B cell (primary cell): ENCODE measurements around the gene TBC1D3B. TPM values are rescaled to one million over a fixed set of nuclear protein-coding genes. Genes with fewer than 3 reads are reported as not detected.
"Not testable (repeated sequence)": the region's sequence is repeated elsewhere in the genome, so short reads cannot be mapped to it uniquely, and the experiment has no call there.

Experiments used
- ATAC-seq: fragments of 200-7000 bp; cut with Tn5 transposase; one replicate; pipeline ENCODE4 v1.10.0; 2021; ENCODE audit warnings: low read depth, mild to moderate bottlenecking, moderate number of reproducible peaks, moderate library complexity
- CTCF ChIA-PET: fragments of 350-600 bp; sonication (Branson Sonifier 250); formaldehyde crosslinking; loops from one replicate; lab custom pipeline; 2021; ENCODE audit warnings: antibody characterized with exemption, inconsistent platforms; lab: Charles Lee
- POLR2A ChIA-PET: fragments of 350-600 bp; sonication (Branson Sonifier 250); formaldehyde crosslinking; loops from one replicate; lab custom pipeline; 2021; ENCODE audit warnings: antibody characterized with exemption; lab: Charles Lee
- DNase-seq: peaks from one replicate; pipeline ENCODE4 v3.0.0; 2013
- H2AFZ ChIP-seq: 2 replicates; pipeline ENCODE4 v1.6.1; 2012; ENCODE audit warnings: mild to moderate bottlenecking, low read depth, low read length; ENCODE audit not compliant: insufficient read depth, poor library complexity, severe bottlenecking
- H3K27ac ChIP-seq, 2 donors: 1 replicate in 1 of 2; 2 replicates in 1 of 2; pipeline ENCODE4 v1.5.1; 2012 to 2013; ENCODE audit warnings: low read length in 2 of 2, mild to moderate bottlenecking in 2 of 2, moderate library complexity in 1 of 2
- H3K27me3 ChIP-seq, 4 experiments: fragments of 200-600 bp in 1 of 4; sonication (generic) in 1 of 4; replicated peaks in 1 of 4; 1 replicate in 2 of 4; 2 replicates in 2 of 4; pipeline versions ENCODE4 v1.6.1 to v1.7.0; 2013 to 2016; ENCODE audit warnings: low read length in 3 of 4, mild to moderate bottlenecking in 2 of 4, mixed read lengths in 1 of 4, moderate library complexity in 1 of 4; ENCODE audit not compliant: insufficient read depth in 4 of 4, control insufficient read depth in 3 of 4; ENCODE audit errors: control extremely low read depth in 1 of 4
- H3K36me3 ChIP-seq, 2 experiments: replicated peaks in 1 of 2; 1 replicate in 1 of 2; 2 replicates in 1 of 2; pipeline versions ENCODE4 v1.6.1 to v1.7.1; 2013; ENCODE audit warnings: low read length in 1 of 2; ENCODE audit not compliant: insufficient read depth in 2 of 2, control insufficient read depth in 1 of 2; ENCODE audit errors: control extremely low read depth in 1 of 2, extremely low read depth in 1 of 2
- H3K4me1 ChIP-seq, 2 donors: fragments of 200-600 bp in 1 of 2; sonication (generic) in 1 of 2; 1 replicate in 1 of 2; 2 replicates in 1 of 2; pipeline versions ENCODE4 v1.5.1 to v1.6.1; 2013 to 2017; ENCODE audit warnings: low read length in 2 of 2; ENCODE audit not compliant: control insufficient read depth in 2 of 2, insufficient read depth in 2 of 2
- H3K4me2 ChIP-seq: replicated peaks from 2 replicates; pipeline ENCODE3; 2012; ENCODE audit warnings: mild to moderate bottlenecking, low read depth, low read length; ENCODE audit not compliant: poor library complexity, severe bottlenecking
- H3K4me3 ChIP-seq, 5 experiments: fragments of 200-600 bp in 1 of 5; sonication (generic) in 1 of 5; 1 replicate in 3 of 5; 2 replicates in 2 of 5; pipeline versions ENCODE4 v1.5.1 to v1.7.0; 2011 to 2016; ENCODE audit warnings: low read length in 4 of 5, mild to moderate bottlenecking in 4 of 5, low read depth in 2 of 5, control low read depth in 1 of 5, moderate library complexity in 1 of 5; ENCODE audit not compliant: insufficient read depth in 1 of 5; ENCODE audit errors: control extremely low read depth in 1 of 5, extremely low read depth in 1 of 5
- H3K79me2 ChIP-seq: fragments of 200-600 bp; sonication (generic); one replicate; pipeline ENCODE4 v1.6.0; 2016; ENCODE audit warnings: low read length; ENCODE audit not compliant: control insufficient read depth, insufficient read depth
- H3K9ac ChIP-seq: fragments of 200-600 bp; sonication (generic); 2 replicates; pipeline ENCODE4 v1.6.1; 2017; ENCODE audit warnings: mild to moderate bottlenecking, low read length, moderate library complexity
- H3K9me3 ChIP-seq, 3 donors: one replicate each; pipeline versions ENCODE4 v1.6.1 to v1.7.1; 2013; ENCODE audit warnings: low read length in 2 of 3; ENCODE audit not compliant: control insufficient read depth in 2 of 3, insufficient read depth in 1 of 3; ENCODE audit errors: control extremely low read depth in 1 of 3
- H4K20me1 ChIP-seq: 2 replicates; pipeline ENCODE4 v1.6.0; 2012; ENCODE audit warnings: mild to moderate bottlenecking, low read length; ENCODE audit not compliant: insufficient read depth, control insufficient read depth, poor library complexity, severe bottlenecking
- H3K27ac Mint-ChIP-seq: one replicate; pipeline ENCODE4 v1.8.0; 2021; ENCODE audit warnings: mixed read lengths
- H3K27me3 Mint-ChIP-seq: one replicate; pipeline ENCODE4 v1.8.0; 2021; ENCODE audit warnings: mixed read lengths
- H3K4me1 Mint-ChIP-seq: one replicate; pipeline ENCODE4 v1.8.0; 2021; ENCODE audit warnings: mixed read lengths
- H3K4me3 Mint-ChIP-seq: one replicate; pipeline ENCODE4 v1.8.0; 2021; ENCODE audit warnings: mixed read lengths
- H3K9me3 Mint-ChIP-seq: one replicate; pipeline ENCODE4 v1.8.0; 2022; ENCODE audit warnings: mixed read lengths; ENCODE audit not compliant: insufficient read depth
- EZH2 ChIP-seq: IDR thresholded peaks from 2 replicates; pipeline ENCODE4 v1.6.1; 2012; ENCODE audit warnings: borderline replicate concordance, low read depth, mild to moderate bottlenecking, moderate library complexity, low read length; ENCODE audit not compliant: insufficient read depth, poor library complexity, severe bottlenecking
- WGBS: methylation state at CpG from one replicate; pipeline ENCODE4 v1.1.5; 2013; ENCODE audit warnings: missing lambda C conversion rate; ENCODE audit not compliant: insufficient coverage; 5-methylcytosine and 5-hydroxymethylcytosine counted together
- intact Hi-C: fragments of 100-400 bp; cut with micrococcal nuclease; formaldehyde crosslinking; loops from one replicate; pipeline ENCODE4 v1.10.0; 2022
- polyA plus RNA-seq: library from polyadenylated mRNA; depleted of rRNA; stranded (reverse); fragments of >200 nt; gene quantifications from 2 replicates; pipeline ENCODE4 v1.2.3, GENCODE V29; 2012
- total RNA-seq, 2 donors: library from RNA; stranded (reverse); fragments of 120-200 nt in 1 of 2; gene quantifications; 1 replicate in 1 of 2; 2 replicates in 1 of 2; pipeline versions ENCODE4 v1.2.3 to v1.2.4, GENCODE V29; 2013 to 2022
- TF ChIP-seq, protein P1 (sequence below): fragments of 200-600 bp; IDR thresholded peaks from one replicate; pipeline ENCODE4 v1.8.0; 2022; ENCODE audit warnings: antibody characterized with exemption, mild to moderate bottlenecking

TBC1D3B gene
- total and polyA plus RNA-seq, 2 donors (not counting 1 experiment from before 2014, with no cell fraction given): 3.2 to 17.3 TPM

DNA sequence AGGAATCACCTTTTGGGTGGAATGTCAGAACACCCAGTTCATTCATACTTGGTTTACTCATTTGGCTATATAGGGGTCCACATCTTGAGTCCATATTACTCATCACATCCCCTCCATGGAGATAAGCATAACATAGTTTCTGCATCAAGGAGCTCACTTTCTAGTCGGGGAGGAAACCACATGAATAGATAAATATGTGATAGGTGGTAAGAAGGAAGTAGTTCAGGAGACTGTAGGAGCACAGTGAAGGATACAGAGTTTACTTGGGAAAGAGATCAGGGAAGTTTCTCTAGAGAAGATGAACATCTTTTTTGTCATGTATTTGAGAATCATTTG, 30.0 kb upstream of the TBC1D3B start:
- peaks cover 21% of the 10 kb centered on the region for H3K27me3 Mint-ChIP-seq
- H3K4me2 ChIP-seq, ATAC-seq: not testable (repeated sequence)

DNA sequence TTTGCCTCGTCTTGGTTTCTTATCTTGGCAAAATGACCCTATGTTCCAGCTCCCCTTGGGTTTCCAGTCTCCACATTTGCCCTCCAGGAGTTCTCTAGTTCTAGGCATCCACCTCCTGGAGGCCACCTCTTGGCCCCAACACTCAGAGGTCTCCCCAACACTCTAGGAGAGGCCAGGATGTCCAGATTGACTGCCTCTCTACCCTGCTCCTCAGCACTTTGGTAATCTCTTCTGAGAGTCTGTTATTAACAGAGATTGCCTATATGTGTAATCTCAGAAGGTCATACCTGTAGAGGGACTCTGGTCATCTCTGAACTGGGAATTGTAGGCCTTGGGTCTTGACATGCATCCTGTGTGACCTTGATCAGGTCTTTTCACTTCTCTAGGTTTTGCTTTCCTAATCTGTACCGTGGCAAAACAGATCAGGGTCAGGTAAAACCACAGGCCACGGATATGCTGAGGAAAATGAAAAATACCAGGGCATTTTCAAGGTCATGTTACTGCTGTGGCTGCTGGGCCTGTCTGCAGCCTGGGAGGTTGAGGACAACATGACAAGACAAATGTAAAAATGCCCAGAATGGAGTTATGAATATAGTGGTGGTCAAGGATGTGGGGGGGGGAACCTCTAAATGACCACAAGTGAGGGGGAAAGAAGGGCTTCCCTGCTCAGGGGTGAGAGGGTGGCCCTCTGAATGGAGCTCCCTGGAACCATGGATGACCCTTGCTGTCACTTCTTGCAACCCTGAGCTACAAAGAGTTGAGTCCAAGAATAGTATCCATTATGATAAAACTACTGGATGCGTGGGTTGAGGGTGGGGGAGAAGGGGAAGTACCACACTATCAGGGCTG, 29.4 kb upstream of the TBC1D3B start:
- Mint-ChIP-seq H3K4me1 (peaks cover 48% of the 10 kb centered on the region), H3K27ac (no peak overlapping the region), H3K27me3 (peaks cover 21% of the 10 kb centered on the region), H3K9me3 (no peaks in the 10 kb centered on the region), H3K4me3 (no peak overlapping the region)
- Histone ChIP-seq H3K4me3 (no peak overlapping the region), H3K9me3 (peaks cover 0 to 3% (median 0%) of the 10 kb centered on the region in 3 donors), H2AFZ (no peak overlapping the region), H3K4me1 (peaks cover 63 to 65% of the 10 kb centered on the region in 2 donors), H3K9ac (no peak overlapping the region), H3K36me3 (no peaks in the 10 kb centered on the region), H3K27ac (no peak overlapping the region), H3K27me3 (peaks cover 0 to 44% (median 0%) of the 10 kb centered on the region in 4 experiments), H3K4me2 (no peak overlapping the region), H3K79me2 (no peaks in the 10 kb centered on the region), H4K20me1 (no peaks in the 10 kb centered on the region)
- DNase-seq: no peak
- no peak for ATAC-seq
- ChIA-PET CTCF (no interaction called here), POLR2A (no interaction called here)
- TF ChIP-seq, protein P1, sequence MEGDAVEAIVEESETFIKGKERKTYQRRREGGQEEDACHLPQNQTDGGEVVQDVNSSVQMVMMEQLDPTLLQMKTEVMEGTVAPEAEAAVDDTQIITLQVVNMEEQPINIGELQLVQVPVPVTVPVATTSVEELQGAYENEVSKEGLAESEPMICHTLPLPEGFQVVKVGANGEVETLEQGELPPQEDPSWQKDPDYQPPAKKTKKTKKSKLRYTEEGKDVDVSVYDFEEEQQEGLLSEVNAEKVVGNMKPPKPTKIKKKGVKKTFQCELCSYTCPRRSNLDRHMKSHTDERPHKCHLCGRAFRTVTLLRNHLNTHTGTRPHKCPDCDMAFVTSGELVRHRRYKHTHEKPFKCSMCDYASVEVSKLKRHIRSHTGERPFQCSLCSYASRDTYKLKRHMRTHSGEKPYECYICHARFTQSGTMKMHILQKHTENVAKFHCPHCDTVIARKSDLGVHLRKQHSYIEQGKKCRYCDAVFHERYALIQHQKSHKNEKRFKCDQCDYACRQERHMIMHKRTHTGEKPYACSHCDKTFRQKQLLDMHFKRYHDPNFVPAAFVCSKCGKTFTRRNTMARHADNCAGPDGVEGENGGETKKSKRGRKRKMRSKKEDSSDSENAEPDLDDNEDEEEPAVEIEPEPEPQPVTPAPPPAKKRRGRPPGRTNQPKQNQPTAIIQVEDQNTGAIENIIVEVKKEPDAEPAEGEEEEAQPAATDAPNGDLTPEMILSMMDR: no peak
- TF ChIP-seq EZH2: no peak
- WGBS: 100% methylated on average over 1 of the region's 4 CpGs
- intact Hi-C loops: no loop called here

More for the DNA sequence above, 30.0 kb upstream of the TBC1D3B start:
- CTCF ChIA-PET, H3K9ac ChIP-seq, H3K27ac ChIP-seq, H2AFZ ChIP-seq, POLR2A ChIA-PET, H3K4me3 ChIP-seq, H3K27ac Mint-ChIP-seq, H4K20me1 ChIP-seq, intact Hi-C loops, H3K9me3 Mint-ChIP-seq, H3K36me3 ChIP-seq, DNase-seq, H3K4me3 Mint-ChIP-seq, H3K79me2 ChIP-seq, H3K9me3 ChIP-seq: not testable (repeated sequence)
- WGBS: no CpG with 5 or more reads among the region's 1 CpG
- H3K27me3 ChIP-seq: peaks cover 0 to 44% (median 0%) of the 10 kb centered on the region in 4 experiments
- H3K4me1 Mint-ChIP-seq: peaks cover 51% of the 10 kb centered on the region
- peaks cover 65 to 69% of the 10 kb centered on the region in 2 donors for H3K4me1 ChIP-seq
